HPDE6-E6E7 (cell line): Measurements from ENCODE around the gene KCTD13.
"Not testable (repeated sequence)": the region's sequence is repeated elsewhere in the genome, so short reads cannot be mapped to it uniquely, and the experiment has no call there.

ENCODE experiments used
- DNase-seq: peaks from one replicate; pipeline ENCODE4 v3.0.0; 2011; ENCODE audit warnings: missing footprints; ENCODE audit errors: extremely low spot score

The KCTD13 gene

GRCh38 chr16:29925781-29926710, at the start of gene KCTD13:
Gene KCTD13 (minus strand): TSS chr16:29926226. CDS start chr16:29926033, 193 bp downstream.
- DNase-seq, result peak; percentile 94

GRCh38 chr16:29975134-29975538, 49.1 kb upstream of the KCTD13 start:
- no peak for DNase-seq

- no peak for DNase-seq
Measured at GRCh38 chr16:29974291-29975133, 48.5 kb upstream of the KCTD13 start.

- peak; percentile 99 for DNase-seq
Measured at GRCh38 chr16:29973384-29974246, 47.6 kb upstream of the KCTD13 start, which contains the start of gene TAOK2. Gene TAOK2 (plus strand): TSS chr16:29973868. CDS start chr16:29977773, 3,905 bp downstream.

- DNase-seq, result no peak
Measured at GRCh38 chr16:29972992-29973383, 47.0 kb upstream of the KCTD13 start.

- no peak for DNase-seq
Measured at GRCh38 chr16:29972500-29972899, 46.5 kb upstream of the KCTD13 start.

GRCh38 chr16:29971304-29971703, 45.3 kb upstream of the KCTD13 start:
- DNase-seq, result no peak

- DNase-seq, result no peak
Measured at GRCh38 chr16:29968205-29968604, 42.2 kb upstream of the KCTD13 start.

GRCh38 chr16:29963021-29963743, 37.2 kb upstream of the KCTD13 start:
- no peak for DNase-seq

GRCh38 chr16:29962344-29962994, 36.4 kb upstream of the KCTD13 start:
- peak; percentile 27 for DNase-seq

GRCh38 chr16:29961479-29962343, 35.7 kb upstream of the KCTD13 start, which contains the start of gene TMEM219:
Gene TMEM219 (plus strand): TSS chr16:29962079. CDS start chr16:29963144, 1,065 bp downstream.
- DNase-seq, result peak; percentile 93

- DNase-seq, result no peak
Measured at GRCh38 chr16:29961127-29961478, 35.1 kb upstream of the KCTD13 start.

- not testable (repeated sequence) for DNase-seq
Measured at GRCh38 chr16:29959821-29960220, 33.8 kb upstream of the KCTD13 start.

- DNase-seq, result no peak
Measured at GRCh38 chr16:29959293-29959692, 33.3 kb upstream of the KCTD13 start.

- no peak for DNase-seq
Measured at GRCh38 chr16:29958756-29959155, 32.7 kb upstream of the KCTD13 start.

- DNase-seq, result no peak
Measured at GRCh38 chr16:29951625-29952365, 25.8 kb upstream of the KCTD13 start.

- no peak for DNase-seq
Measured at GRCh38 chr16:29950806-29951461, 24.9 kb upstream of the KCTD13 start.

- DNase-seq, result no peak
Measured at GRCh38 chr16:29947897-29948296, 21.9 kb upstream of the KCTD13 start.
